Parathyroid adenoma (tissue), 2 donors: ENCODE results near the gene COL18A1.

Experiments
- H2AFZ ChIP-seq: fragments of 300-600 bp; sonication (generic); one replicate; pipeline ENCODE4 v1.7.0; 2017; ENCODE audit warnings: antibody characterized with exemption, mild to moderate bottlenecking
- H3K27ac ChIP-seq: fragments of 300-600 bp; sonication (generic); one replicate; pipeline ENCODE4 v1.7.0; 2017
- H3K27me3 ChIP-seq: fragments of 300-600 bp; sonication (generic); one replicate; pipeline ENCODE4 v1.7.0; 2017; ENCODE audit warnings: low read length; ENCODE audit not compliant: control insufficient read depth, insufficient read depth
- H3K36me3 ChIP-seq: fragments of 300-600 bp; sonication (generic); one replicate; pipeline ENCODE4 v1.7.0; 2017; ENCODE audit warnings: low read length; ENCODE audit not compliant: control insufficient read depth, insufficient read depth
- H3K4me1 ChIP-seq: fragments of 300-600 bp; sonication (generic); one replicate; pipeline ENCODE4 v1.7.0; 2017; ENCODE audit warnings: control low read depth
- H3K4me2 ChIP-seq: fragments of 300-600 bp; sonication (generic); one replicate; pipeline ENCODE4 v1.7.0; 2017; ENCODE audit warnings: low read length
- H3K4me3 ChIP-seq: fragments of 300-600 bp; sonication (generic); one replicate; pipeline ENCODE4 v1.7.0; 2017; ENCODE audit warnings: low read depth, low read length
- H3K79me2 ChIP-seq: fragments of 300-600 bp; sonication (generic); one replicate; pipeline ENCODE4 v1.7.0; 2017; ENCODE audit warnings: control low read depth
- H3K9ac ChIP-seq: fragments of 300-600 bp; sonication (generic); one replicate; pipeline ENCODE4 v1.7.0; 2017; ENCODE audit warnings: mild to moderate bottlenecking
- H3K9me3 ChIP-seq: fragments of 300-600 bp; sonication (generic); one replicate; pipeline ENCODE4 v1.7.0; 2017; ENCODE audit warnings: low read length; ENCODE audit not compliant: control insufficient read depth
- TF ChIP-seq, protein P1 (sequence below): fragments of 300-600 bp; sonication (generic); IDR thresholded peaks from one replicate; pipeline ENCODE4 v1.7.0; 2017; ENCODE audit warnings: antibody characterized with exemption, mild to moderate bottlenecking
- donor health status: primary hyperparathyroidism.

Gene COL18A1

DNA sequence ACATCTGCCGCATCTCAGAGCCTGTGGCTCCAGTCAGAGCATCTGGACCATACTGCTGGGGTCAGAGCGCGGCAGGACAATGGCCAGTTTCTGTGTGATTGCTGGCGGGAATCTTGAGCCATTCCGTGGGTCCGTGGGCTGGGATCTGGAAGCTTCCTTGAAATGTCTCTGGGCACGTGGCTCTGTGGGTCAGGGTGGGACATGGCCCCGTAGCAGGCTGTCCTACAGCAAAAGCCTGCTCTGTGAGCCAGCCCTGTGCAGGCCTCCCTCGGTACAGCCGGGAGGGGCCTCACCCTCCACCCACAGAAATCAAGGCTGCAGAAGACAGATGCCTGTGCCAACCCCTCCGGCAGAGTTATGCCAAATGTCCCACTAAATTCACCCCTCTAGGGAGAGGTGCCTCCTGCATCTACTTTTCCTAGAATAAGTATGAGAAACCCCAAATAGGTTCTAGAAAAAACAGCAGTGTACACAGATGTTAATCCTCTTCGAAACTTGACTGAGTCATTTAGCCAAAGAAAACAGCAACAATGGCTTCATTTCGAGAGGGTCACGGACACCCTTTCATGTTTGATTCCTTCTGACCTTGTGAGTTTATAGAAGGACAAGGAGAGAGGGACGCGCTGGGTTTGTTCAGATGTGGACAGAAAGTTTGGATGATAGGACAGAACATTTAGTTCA is 27.8 kb downstream of the COL18A1 start:
- Histone ChIP-seq H3K4me3 (no peak overlapping the region), H3K4me1 (no peaks in the 10 kb centered on the region), H3K4me2 (no peak overlapping the region), H3K27ac (no peak overlapping the region), H3K27me3 (no peaks in the 10 kb centered on the region), H2AFZ (no peak overlapping the region), H3K79me2 (no peaks in the 10 kb centered on the region), H3K9me3 (no peaks in the 10 kb centered on the region), H3K36me3 (no peaks in the 10 kb centered on the region), H3K9ac (no peak overlapping the region)
- TF ChIP-seq, protein P1, sequence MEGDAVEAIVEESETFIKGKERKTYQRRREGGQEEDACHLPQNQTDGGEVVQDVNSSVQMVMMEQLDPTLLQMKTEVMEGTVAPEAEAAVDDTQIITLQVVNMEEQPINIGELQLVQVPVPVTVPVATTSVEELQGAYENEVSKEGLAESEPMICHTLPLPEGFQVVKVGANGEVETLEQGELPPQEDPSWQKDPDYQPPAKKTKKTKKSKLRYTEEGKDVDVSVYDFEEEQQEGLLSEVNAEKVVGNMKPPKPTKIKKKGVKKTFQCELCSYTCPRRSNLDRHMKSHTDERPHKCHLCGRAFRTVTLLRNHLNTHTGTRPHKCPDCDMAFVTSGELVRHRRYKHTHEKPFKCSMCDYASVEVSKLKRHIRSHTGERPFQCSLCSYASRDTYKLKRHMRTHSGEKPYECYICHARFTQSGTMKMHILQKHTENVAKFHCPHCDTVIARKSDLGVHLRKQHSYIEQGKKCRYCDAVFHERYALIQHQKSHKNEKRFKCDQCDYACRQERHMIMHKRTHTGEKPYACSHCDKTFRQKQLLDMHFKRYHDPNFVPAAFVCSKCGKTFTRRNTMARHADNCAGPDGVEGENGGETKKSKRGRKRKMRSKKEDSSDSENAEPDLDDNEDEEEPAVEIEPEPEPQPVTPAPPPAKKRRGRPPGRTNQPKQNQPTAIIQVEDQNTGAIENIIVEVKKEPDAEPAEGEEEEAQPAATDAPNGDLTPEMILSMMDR: no peak

DNA sequence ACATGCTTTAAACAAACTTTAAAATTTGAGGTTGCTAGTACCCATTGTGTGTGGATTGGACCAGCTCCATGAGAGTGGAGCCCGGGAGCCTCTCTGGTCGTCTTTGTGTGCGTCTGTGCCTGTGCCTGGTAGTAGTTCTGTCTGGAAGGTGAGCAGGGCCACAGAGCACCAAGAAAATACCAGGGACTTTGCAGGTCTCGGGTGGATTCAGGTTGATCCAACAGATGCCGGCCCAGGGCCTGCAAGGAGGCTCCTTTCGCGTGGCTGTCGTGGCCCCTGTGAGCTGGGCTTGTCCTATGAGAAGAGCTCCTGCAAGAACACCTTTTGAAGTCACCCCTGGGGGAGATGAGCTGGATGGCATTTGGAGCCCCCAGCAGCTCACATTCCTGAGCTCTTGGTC is 28.3 kb downstream of the COL18A1 start:
- Histone ChIP-seq H3K4me2 (no peak overlapping the region), H3K4me1 (no peaks in the 10 kb centered on the region), H2AFZ (no peak overlapping the region), H3K9ac (no peak overlapping the region), H3K27ac (no peak overlapping the region), H3K4me3 (no peak overlapping the region), H3K79me2 (no peaks in the 10 kb centered on the region), H3K36me3 (no peaks in the 10 kb centered on the region), H3K9me3 (no peaks in the 10 kb centered on the region), H3K27me3 (no peaks in the 10 kb centered on the region)
- TF ChIP-seq, protein P1: no peak

DNA sequence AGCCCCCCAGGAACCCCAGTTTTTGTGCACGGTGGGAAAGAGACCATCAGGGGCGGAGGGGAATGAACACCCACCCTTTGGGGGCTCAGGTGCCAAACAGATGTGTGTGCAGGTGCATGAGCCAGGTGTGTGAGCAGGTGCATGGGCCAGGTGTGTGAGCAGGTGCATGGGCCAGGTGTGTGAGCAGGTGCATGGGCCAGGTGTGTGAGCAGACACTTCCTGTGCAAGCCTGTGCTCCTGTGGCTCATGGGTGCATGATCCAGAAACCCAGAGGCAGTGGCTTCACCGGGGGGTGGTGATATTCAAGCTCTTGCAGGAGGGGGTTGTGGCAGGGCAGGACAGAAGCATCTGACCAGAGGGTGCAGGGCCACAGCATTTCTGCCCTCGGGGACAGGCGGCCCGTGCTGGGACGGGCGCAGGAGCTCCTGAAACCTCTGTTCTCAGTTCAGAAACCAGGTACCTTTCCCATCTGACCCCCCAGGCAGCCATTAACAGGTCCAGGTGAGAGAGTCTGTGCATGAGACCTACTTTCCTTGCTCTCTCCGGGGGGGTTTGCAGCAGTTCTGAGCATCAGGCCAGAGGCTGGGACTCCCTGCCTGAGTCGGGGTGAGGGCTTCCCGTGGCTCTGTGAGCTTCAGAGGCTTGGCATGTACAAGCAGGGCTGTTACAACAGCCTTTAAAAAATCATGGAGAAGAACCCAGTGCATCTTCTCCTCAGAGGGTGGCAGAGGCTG is 29.1 kb downstream of the COL18A1 start:
- Histone ChIP-seq H3K4me1 (peaks cover 3% of the 10 kb centered on the region), H3K27me3 (no peaks in the 10 kb centered on the region), H2AFZ (no peak overlapping the region), H3K36me3 (no peaks in the 10 kb centered on the region), H3K27ac (no peak overlapping the region), H3K4me3 (no peak overlapping the region), H3K79me2 (no peaks in the 10 kb centered on the region), H3K9ac (no peak overlapping the region), H3K9me3 (no peaks in the 10 kb centered on the region), H3K4me2 (no peak overlapping the region)
- TF ChIP-seq, protein P1: no peak

DNA sequence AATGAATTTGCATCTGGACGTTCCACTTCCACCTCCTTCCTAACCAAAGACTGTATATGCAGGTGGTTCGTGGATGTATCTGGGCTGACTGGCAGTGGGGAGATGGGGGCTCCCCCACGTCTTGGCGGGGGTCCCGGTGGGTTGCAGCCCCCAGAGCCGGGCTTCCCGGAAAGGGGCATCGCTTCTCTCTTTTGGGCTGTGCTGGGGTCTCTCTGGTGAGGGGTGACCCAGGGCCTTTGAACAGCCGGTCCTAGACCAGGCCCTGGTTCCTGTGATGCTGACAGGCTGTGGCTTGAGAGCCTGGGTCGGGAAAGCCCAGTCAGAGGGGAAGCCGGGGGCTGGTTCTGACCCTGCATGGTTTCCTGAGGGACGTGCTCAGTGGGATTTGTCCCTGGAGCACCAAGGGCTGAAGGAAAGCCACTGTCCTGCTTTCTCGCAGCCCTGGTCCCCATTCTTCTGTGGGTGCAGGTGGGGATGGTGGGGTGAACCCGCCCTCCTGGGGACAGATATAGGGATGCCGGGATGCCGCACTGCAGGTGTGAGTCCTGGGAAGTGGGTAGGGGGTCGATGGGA is 29.8 kb downstream of the COL18A1 start:
- H3K79me2 ChIP-seq: no peaks in the 10 kb centered on the region
- H3K9ac ChIP-seq: no peak overlapping the region
- H3K27ac ChIP-seq: no peak overlapping the region
- peaks cover 4% of the 10 kb centered on the region for H3K4me1 ChIP-seq
- no peaks in the 10 kb centered on the region for H3K27me3 ChIP-seq
- no peak overlapping the region for H3K4me2 ChIP-seq
- TF ChIP-seq, protein P1: no peak
- H3K4me3 ChIP-seq: no peak overlapping the region
- H3K36me3 ChIP-seq: no peaks in the 10 kb centered on the region
- no peak overlapping the region for H2AFZ ChIP-seq
- H3K9me3 ChIP-seq: no peaks in the 10 kb centered on the region
